Parathyroid adenoma (tissue), 2 donors: ENCODE results near the gene GABARAP.
A peak's percentile ranks its signal among the peaks of the same experiment; 100 is the strongest.

Experiments used
- H2AFZ ChIP-seq: fragments of 300-600 bp; sonication (generic); one replicate; pipeline ENCODE4 v1.7.0; 2017; ENCODE audit warnings: antibody characterized with exemption, mild to moderate bottlenecking
- H3K27ac ChIP-seq: fragments of 300-600 bp; sonication (generic); one replicate; pipeline ENCODE4 v1.7.0; 2017
- H3K27me3 ChIP-seq: fragments of 300-600 bp; sonication (generic); one replicate; pipeline ENCODE4 v1.7.0; 2017; ENCODE audit warnings: low read length; ENCODE audit not compliant: control insufficient read depth, insufficient read depth
- H3K36me3 ChIP-seq: fragments of 300-600 bp; sonication (generic); one replicate; pipeline ENCODE4 v1.7.0; 2017; ENCODE audit warnings: low read length; ENCODE audit not compliant: control insufficient read depth, insufficient read depth
- H3K4me1 ChIP-seq: fragments of 300-600 bp; sonication (generic); one replicate; pipeline ENCODE4 v1.7.0; 2017; ENCODE audit warnings: control low read depth
- H3K4me2 ChIP-seq: fragments of 300-600 bp; sonication (generic); one replicate; pipeline ENCODE4 v1.7.0; 2017; ENCODE audit warnings: low read length
- H3K4me3 ChIP-seq: fragments of 300-600 bp; sonication (generic); one replicate; pipeline ENCODE4 v1.7.0; 2017; ENCODE audit warnings: low read depth, low read length
- H3K79me2 ChIP-seq: fragments of 300-600 bp; sonication (generic); one replicate; pipeline ENCODE4 v1.7.0; 2017; ENCODE audit warnings: control low read depth
- H3K9ac ChIP-seq: fragments of 300-600 bp; sonication (generic); one replicate; pipeline ENCODE4 v1.7.0; 2017; ENCODE audit warnings: mild to moderate bottlenecking
- H3K9me3 ChIP-seq: fragments of 300-600 bp; sonication (generic); one replicate; pipeline ENCODE4 v1.7.0; 2017; ENCODE audit warnings: low read length; ENCODE audit not compliant: control insufficient read depth
- TF ChIP-seq, protein P1 (sequence below): fragments of 300-600 bp; sonication (generic); IDR thresholded peaks from one replicate; pipeline ENCODE4 v1.7.0; 2017; ENCODE audit warnings: antibody characterized with exemption, mild to moderate bottlenecking
- donor health status: primary hyperparathyroidism.

The GABARAP gene

DNA sequence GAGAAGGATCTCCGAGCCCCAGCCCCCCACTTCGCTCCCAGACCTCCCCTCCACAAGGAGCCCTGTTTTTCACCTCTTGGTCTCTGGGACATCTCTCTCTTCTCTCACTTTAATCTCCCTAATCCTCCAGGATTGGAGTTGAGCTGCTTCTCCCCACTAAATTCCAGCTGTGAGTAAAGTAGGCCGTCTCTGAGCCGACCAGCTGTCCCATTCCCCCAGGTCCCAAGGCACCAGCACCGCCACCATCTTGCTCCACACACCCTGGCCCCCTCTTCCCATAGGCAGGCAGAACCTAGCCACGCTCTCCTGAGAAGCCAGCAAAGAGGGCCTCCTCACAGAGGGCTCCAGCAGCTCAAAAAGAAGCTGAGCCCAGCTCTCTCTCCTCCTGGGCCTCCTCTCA is 23.5 kb downstream of the GABARAP start:
- Histone ChIP-seq H3K4me3 (no peak overlapping the region), H3K79me2 (peaks cover 6% of the 10 kb centered on the region), H2AFZ (peak overlapping the region; percentile 91), H3K4me2 (no peak overlapping the region), H3K27me3 (no peaks in the 10 kb centered on the region), H3K9me3 (no peaks in the 10 kb centered on the region), H3K27ac (peak overlapping the region; percentile 98), H3K4me1 (peaks cover 60% of the 10 kb centered on the region), H3K36me3 (no peaks in the 10 kb centered on the region), H3K9ac (no peak overlapping the region)
- TF ChIP-seq, protein P1, sequence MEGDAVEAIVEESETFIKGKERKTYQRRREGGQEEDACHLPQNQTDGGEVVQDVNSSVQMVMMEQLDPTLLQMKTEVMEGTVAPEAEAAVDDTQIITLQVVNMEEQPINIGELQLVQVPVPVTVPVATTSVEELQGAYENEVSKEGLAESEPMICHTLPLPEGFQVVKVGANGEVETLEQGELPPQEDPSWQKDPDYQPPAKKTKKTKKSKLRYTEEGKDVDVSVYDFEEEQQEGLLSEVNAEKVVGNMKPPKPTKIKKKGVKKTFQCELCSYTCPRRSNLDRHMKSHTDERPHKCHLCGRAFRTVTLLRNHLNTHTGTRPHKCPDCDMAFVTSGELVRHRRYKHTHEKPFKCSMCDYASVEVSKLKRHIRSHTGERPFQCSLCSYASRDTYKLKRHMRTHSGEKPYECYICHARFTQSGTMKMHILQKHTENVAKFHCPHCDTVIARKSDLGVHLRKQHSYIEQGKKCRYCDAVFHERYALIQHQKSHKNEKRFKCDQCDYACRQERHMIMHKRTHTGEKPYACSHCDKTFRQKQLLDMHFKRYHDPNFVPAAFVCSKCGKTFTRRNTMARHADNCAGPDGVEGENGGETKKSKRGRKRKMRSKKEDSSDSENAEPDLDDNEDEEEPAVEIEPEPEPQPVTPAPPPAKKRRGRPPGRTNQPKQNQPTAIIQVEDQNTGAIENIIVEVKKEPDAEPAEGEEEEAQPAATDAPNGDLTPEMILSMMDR, result no peak

DNA sequence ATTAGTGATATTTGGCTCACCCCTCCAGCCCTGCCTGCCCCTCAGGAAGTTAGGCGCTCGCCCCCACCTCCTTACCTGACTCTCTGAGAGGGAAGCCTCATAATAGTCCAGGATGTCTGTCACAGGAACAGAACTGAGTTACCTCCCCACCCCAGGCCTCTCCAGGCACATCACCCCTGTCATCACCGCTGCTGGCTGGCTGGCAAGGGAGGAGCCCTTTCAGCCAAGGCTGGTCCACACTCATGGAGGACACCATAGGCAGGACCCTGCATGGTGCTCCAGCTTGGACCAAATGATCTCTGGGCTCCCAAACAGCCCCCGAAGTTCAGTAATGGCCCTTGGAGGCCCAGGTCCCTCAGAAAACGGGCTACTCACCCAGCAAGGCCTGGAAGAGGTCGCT is 24.1 kb downstream of the GABARAP start:
- Histone ChIP-seq H2AFZ (peak overlapping the region; percentile 91), H3K4me3 (peak overlapping the region; percentile 42), H3K36me3 (no peaks in the 10 kb centered on the region), H3K9me3 (no peaks in the 10 kb centered on the region), H3K9ac (no peak overlapping the region), H3K79me2 (peaks cover 9% of the 10 kb centered on the region), H3K27me3 (no peaks in the 10 kb centered on the region), H3K4me2 (peak overlapping the region; percentile 86), H3K27ac (peak overlapping the region; percentile 98), H3K4me1 (peaks cover 56% of the 10 kb centered on the region)
- TF ChIP-seq, protein P1, result no peak

DNA sequence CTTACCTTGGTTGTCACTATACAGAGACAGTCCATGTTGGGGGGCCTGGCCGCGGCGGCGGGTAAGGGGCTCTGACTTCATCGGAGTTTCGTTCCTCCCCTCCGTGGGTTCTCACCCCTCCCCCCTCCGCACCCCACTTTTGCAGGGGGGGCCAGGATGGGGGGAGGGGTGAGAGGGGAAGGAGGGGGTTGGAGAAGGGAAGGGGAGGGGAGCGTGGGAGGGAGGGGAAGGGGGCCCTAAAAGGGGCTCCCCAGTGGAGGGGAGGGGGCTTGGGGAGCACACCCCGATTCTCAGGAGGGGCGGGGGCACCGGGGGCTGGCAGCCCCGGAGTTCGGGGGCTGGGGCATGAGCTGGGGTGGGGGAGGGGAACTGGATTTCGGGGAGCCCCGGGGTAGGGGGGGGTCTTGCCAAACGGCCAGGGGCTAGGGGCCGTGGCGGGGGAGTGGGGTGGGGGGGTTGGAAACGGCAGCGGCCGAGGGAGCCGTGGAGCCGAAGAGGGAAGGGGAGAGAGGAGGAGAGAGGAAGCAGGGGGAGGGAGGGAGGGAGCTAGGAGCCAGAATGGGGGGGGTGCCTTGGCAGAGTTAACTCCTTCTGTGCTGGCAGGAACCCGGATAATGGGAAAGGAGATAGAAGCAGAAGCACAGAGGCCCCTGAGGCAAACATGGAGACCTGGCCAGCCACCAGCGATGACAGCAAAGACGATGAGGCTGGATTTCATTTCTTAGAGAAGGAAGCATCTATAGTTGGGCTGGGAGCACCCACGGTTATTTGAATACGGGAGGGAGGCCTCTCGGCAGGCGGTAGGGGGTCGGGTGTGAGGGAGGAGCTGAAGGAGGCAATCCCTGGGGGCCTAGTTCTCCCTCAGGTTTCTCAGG is 24.9 kb downstream of the GABARAP start:
- peak overlapping the region; percentile 82 for H3K9ac ChIP-seq
- H3K36me3 ChIP-seq, result no peaks in the 10 kb centered on the region
- peak overlapping the region; percentile 98 for H3K27ac ChIP-seq
- H3K79me2 ChIP-seq, result peaks cover 10% of the 10 kb centered on the region
- H3K4me2 ChIP-seq, result peak overlapping the region; percentile 89
- TF ChIP-seq, protein P1, result no peak
- H3K9me3 ChIP-seq, result no peaks in the 10 kb centered on the region
- H3K4me1 ChIP-seq, result peaks cover 48% of the 10 kb centered on the region
- H3K4me3 ChIP-seq, result peak overlapping the region; percentile 54
- peak overlapping the region; percentile 91 for H2AFZ ChIP-seq
- no peaks in the 10 kb centered on the region for H3K27me3 ChIP-seq

DNA sequence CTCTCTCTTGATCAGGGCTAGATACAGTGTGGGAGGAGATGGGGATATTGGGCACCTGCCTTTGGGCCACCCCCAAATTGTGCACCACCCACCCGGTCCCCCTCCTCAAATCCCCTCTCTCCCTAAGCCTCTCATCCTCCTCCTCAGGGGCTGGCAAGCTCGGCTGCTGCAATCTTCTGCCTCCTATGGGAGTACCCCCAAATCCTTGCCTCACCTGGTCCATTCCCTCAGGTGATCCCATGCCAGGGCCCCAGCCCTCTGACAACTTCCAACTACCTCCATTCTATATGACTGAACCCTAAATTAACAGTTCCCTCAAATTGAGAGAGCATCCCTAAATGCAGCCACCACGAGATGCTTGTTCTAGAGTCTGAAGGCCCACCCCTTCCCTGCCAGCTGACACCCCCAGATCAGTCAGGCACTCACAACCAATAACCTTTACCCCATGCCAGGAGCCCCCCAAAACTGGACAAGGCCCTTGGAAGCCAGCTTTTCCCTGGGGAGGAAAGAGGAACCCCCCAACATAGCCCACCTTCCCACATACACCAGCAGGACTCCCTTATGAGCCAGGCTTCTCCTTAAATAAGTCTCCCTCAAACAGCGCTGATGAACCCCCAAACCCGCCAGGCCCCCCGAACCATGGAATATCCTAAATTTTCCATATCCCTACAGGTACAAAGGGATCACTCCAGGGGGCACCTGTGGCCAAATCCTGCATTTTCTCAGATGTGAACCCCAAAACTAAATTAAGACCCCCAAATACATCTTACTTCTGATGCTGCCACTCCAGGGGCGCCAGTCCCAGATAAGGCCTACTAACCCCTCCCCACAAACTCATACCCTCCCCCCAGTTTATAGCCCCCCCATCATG is 25.8 kb downstream of the GABARAP start:
- Histone ChIP-seq H3K27ac (peak overlapping the region; percentile 74), H3K27me3 (no peaks in the 10 kb centered on the region), H3K9ac (peak overlapping the region; percentile 82), H3K4me3 (peak overlapping the region; percentile 54), H3K4me1 (peaks cover 40% of the 10 kb centered on the region), H3K36me3 (no peaks in the 10 kb centered on the region), H3K79me2 (peaks cover 14% of the 10 kb centered on the region), H3K4me2 (peak overlapping the region; percentile 89), H3K9me3 (no peaks in the 10 kb centered on the region), H2AFZ (no peak overlapping the region)
- TF ChIP-seq, protein P1, result no peak
